AG08395 (cell line): Measurements from ENCODE around the gene TRIM9.

Experiments
- DNase-seq: peaks from one replicate; pipeline ENCODE4 v3.0.0; 2012; ENCODE audit warnings: mixed read lengths, low spot score

TRIM9 gene

DNA sequence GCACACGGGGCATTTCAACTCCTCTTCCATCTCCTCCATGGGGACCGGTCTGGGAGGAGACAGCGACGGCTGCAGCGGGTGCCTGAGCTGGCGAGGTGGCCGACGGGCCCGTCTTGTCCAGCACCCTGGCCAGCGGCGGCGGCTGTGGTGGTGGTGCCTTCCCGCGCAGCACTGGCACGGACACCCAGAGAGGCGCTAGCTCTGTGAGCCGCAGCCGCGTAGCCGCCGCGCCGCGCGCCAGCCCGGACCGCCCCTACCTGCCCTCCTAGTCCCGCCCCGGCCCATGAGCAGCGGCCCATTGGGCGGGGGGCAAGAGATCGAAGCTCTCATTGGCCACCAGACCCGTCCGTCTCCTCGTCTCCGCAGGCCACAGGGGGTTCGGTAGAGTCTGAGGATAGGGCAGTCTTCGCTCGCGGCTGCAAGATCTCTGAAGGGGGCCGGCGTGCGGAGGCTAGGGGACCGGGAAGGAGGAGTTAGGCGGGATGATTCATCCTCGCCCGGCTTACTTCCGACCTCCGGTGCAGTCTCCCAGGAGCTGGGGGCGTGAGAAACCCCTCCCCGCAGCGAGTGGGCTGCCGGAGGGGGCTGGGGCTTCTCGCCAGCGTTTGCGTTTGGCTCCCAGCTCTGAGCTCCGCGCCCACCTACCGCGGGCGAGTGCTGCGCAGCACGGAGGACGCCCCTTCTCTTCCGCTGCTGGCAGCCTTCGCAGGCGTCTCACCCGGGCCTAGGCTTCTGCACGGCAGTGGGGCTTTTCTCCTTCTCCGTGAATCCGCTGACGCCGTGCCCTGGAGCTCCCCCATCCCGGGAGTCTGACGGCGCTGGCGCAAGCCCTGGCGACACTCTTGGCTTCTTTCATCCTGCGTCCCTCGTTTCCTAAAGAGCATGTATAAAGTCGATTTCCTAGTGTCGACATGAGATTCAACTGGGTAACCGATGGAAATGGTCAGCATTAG lies at the start of gene TRIM9:
TSS of gene TRIM9 (minus strand) at position 205 of the 953 bp plus-strand sequence. CDS start at position 39, 166 bp downstream.
- peak; percentile 90 for DNase-seq

DNA sequence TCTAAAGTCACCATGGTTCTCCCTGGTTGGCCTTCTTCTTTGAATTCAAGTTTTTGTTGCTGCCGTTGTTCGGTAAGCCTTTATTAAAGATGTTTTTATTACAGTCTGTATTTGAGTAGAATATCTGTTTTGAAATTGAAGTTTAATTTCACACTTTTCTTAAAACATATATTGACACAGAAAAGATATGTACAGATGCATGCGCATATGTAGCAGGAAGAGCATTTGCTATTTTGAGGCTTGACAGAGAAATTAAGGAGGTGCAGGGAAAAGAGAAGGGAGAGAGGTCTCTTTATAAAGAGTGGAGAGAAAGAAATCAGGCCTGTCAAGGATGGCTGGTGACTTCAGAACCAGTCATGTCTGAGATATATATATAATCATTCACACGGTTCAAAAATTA lies 46.0 kb upstream of the TRIM9 start:
- DNase-seq = no peak

DNA sequence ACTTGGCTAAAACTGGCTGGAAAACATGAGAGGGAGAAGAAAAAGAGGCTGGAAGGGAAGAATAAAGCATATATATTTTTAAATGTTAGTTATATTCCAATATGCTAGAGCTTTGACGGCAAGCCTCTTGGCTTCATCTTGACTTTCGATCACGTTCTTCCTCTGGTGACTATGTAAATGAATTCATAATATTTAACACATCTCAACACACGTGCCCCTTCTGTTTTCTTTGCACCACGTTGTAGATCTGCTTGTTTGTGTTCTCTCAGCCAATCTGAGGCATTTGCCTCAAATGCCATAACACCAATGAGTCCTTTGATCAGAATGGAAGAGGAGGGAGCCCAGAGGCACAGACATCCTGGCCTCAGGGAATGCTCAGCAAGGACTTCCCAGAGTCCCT lies 45.4 kb upstream of the TRIM9 start:
- DNase-seq = no peak

DNA sequence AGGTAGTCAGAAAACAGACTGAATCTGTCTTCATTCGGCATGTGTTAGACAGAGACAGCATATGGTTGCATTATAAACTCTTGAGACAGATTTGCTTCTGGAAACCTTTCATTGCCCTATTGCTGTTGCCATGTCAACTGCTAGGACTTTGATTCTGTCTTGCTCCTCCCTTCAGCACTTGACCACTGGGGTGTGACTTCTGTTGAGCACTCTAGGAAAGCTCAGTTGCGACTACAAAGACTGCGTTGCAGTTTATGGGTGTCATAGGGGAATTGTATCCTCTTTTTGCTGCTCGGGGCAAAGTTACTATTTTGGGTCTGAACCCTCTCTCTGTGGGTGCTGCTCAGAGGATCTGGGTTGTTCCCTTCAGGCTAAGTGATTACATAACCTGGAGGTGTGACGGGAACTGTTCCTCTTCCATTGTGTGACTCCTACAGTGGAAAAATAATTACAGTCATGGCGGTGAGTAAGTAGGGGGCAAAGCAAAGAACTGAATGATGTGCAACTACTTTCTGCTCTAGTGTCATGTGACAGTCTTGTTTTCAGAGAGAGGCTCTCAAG lies 44.3 kb upstream of the TRIM9 start:
- no peak for DNase-seq

DNA sequence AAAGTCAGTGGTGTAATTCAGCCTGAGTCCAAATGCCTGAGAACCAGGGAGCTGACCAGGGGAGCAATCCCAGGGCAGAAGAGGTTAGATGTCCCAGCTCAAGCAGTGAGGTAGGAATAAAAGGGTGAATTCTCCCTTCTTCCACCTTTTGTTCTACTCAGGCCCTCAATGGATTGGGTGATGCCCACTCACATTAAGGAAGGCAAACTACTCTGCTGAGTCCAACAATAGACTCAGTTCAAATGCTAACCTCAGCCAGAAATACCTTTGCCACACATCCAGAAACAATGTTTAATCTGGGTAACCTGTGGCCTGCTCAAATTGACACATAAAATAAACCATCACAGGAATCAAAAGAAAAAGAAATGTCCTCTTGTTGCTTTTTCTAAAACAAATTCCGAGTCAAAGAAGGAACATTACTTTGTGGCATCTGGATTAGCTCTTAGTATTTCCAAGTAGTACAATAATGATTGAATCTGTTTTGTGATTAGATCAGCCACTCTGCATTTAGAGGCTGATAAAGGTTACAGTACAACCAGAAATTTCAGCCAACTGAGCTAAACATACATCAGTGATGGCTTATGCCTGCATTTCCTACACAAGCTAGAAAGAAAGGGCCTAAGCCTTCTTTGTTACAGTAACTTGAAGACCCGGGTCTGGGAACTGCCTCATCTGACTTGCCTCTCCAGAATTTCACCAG lies 43.6 kb upstream of the TRIM9 start:
- no peak for DNase-seq

DNA sequence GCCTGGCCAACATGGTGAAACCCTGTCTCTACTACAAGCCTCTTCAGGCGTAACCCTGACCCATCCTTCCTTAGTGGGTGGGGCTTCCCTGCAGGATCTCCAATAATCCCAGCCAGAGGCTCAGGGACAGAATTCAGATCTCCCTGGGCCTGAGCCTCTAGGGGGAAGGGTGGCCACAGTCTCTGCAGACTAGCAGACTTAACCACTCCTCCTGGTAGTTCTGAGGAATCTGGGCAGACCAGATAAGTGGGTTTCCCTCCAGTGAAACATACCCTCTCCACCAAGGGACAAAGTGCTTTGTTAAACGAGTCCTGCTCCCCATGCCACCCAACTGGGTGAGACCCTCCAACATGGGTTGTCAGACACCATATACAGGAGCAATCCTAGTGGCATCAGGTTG lies 36.6 kb upstream of the TRIM9 start:
- DNase-seq = no peak

DNA sequence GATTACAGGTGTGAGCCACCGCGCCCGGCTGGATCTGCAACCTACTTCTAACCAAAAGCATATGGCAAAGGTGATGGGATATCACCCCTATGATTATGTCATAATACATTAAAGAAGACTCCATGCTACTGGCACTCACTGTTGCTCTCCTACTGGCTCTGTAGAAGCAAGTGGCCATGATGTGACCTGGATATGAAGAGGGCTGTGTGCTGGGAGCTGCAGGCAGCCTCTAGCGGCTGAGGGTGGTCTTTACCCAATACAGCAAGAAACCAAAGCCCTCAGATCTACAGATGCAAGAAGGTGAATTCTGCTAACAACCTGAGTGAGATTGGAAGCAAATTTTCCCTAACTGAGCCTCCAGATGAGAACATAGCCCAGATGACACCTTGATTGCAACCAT lies 34.2 kb upstream of the TRIM9 start:
- no peak for DNase-seq

DNA sequence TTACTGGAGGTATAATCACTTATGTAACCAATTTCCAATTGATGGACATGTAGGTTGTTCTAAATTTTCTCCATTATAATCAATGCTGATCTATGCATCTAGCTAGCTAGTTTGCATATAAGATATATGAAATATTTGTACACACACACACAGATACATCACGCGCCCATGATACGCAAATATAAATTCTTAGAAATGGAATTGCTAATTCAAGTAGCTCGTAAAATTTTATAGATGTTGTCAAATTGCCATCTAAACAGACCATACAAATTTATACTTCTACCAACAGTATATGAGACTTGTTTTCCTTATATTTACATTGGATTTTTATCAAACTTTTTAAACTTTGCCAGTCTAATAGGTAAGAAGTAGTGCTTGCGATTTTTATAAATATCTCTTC lies 29.1 kb upstream of the TRIM9 start:
- no peak for DNase-seq

DNA sequence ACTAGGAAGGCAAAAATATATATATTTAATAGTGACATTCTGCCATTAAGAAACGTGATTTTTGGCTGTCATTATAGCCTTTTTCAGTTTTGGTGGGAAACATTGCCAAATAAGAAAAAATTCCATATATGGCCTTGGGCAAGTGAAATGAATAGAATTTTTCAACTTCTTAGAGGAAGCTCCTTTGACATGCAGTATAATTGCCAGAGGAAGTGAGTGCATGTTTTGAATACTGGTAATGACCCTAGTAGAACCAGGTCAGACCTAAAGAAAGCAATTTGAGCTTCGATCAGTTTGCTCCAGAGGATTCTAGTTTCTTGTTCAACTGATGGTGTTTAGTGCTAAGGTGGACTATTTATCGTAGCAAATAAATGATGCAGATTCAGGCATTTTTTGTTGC lies 26.2 kb upstream of the TRIM9 start:
- no peak for DNase-seq

DNA sequence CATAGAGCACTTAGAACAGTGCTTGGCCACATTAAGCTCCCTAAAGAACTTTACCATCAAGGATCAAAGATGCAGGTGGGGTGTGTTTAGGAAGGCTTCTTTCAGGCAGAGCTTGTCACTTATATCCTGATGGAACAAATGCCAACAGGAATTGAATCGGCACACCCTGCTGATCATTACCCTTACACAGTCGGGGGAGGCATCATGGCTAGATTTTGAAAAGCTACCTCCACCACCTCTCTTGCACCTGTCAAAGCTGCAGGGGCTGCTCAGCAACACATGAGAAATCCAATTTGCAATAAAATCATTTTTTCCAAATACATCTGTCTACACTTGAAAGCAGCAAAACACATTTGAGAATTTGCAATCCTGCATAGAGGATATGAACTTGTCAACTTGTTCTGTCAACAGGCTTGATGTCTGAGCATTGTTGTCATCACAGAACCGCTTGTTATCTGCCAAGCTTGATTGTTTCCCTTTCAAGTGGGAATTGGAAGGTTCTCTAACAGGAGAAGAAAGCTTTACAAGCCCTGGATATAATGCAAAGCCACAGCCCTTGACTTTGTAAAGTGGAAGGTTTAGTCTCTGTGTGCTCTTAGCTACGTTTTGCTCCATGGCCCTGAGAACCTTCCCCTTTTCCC lies 24.6 kb upstream of the TRIM9 start:
- no peak for DNase-seq

DNA sequence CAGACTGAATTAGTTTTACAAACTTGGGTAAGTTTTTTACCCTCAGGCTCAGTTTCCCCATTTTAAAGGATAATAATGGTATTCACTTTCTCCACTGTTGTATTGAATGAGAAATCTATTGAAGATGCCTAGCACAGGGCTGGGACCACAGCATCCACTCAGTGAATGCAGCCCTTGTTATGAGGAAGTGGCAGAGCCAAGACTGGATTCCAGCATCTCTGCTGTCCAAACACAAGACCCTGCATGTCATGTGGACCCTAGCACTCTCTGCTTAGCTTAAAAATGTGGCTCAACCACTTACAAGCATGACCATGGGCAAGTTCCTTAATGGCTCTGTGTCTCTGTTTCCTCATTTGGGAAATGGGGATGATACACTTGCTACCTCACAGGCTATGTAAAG lies 24.1 kb upstream of the TRIM9 start:
- DNase-seq = no peak

DNA sequence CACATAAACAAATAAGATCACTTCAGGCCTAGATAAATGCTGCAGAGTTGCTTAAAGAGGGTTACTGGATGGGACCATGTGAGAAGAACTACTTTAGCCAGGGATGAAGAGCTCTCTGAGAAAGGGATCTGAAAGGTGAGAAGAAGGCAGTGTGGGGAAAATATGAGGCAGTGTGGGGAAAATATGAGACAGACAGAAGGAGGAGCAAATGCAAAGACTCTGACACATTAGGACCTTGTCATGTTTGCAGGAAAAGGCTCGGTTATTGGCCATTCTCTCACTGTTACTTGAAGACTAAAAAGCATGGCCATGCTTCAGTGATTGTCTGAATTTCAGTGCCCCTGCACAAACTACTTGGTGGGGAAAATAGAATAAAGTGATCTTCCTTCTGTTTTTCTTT lies 22.7 kb upstream of the TRIM9 start:
- no peak for DNase-seq

DNA sequence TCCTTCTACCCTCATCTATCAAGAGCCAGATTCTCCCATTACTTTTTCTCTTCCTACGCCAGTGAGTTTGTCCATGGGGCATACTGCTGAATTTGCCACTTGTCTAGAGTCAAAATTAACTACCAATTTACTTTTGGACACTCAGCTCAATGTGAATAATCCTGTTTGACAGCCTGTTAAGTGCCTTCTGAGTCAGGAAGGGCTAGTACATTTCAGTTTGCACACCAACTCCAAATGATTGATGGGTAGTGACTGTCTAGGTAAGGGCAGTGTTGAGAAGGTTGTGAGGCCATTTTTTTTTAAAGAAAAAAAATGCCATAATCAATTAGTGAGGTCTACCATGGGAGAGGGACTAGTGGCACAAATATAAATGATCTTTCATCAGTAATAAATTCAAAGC lies 21.8 kb upstream of the TRIM9 start:
- DNase-seq = no peak

DNA sequence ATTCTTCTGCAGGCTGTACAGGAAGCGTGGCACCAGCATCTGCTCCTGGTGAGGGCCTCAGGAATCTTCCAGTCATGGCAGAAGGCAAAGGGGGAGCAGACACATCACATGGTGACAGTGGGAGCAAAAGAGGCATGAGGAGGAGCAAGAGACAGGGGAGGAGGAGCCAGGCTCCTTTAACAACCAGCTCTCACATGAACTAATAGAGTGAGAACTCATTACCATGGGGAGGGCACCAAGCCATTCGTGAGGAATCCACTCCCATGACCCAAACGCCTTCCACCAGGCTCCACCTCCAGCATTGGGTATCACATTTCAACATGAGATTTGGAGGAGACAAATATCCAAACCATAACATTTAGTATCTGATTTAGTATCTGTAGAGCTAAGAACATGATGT lies 14.7 kb upstream of the TRIM9 start:
- DNase-seq = no peak

DNA sequence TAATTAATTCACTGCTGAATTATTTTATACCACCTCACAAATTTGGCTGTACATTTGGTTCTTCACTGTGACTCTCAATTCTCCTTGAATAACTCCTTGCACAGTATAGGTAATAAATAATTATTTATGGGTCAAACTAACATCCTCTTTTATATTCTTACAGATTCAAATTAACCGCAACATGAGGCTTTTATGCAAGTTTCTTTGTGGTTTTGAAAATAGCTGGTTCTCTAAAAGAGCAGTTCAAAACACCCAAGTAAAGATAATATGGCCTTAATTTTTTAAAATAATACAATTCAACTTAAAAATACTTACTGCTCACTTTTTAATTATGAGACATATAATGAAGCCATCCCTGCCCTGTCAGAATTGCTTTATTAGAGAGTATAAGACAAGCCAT lies 12.9 kb upstream of the TRIM9 start:
- no peak for DNase-seq

DNA sequence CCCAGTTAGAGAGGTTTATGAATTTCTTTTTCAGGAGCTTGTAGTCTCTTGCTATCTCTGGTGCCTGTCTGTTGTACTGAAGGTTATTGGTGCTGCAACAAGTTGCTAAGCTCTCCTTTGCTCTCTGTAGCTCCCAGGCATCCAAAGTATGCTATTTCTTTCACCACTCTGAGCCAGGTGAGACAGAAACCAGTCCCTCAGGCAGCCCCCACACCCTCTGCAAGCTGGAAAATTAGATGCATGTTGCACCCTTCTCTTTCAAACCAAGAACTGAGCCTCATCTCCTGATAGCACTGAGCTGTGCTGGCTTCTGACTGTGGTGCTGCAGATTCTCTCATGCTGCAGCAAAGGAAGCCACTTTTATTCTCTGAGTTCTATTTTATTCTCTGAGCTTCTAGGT lies 9.6 kb upstream of the TRIM9 start:
- DNase-seq = no peak

DNA sequence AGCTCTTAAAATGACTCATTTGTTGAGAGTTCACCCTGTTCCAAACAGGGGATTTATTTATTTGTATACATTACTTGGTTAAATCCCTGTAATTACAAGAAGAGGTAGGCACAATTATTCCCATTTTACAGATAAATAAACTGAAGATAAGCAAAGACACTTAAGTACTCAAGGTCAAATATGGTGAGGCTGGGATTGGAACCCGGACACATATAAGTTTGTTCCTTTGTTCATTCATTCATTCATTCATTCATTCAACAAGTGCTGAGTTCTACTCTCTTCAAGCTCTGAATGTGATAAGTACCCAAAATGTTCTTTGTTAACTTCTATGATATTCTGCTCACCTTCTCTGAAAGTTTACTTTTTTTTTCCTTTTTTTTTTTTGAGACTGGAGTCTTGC lies 2.4 kb upstream of the TRIM9 start:
- no peak for DNase-seq

DNA sequence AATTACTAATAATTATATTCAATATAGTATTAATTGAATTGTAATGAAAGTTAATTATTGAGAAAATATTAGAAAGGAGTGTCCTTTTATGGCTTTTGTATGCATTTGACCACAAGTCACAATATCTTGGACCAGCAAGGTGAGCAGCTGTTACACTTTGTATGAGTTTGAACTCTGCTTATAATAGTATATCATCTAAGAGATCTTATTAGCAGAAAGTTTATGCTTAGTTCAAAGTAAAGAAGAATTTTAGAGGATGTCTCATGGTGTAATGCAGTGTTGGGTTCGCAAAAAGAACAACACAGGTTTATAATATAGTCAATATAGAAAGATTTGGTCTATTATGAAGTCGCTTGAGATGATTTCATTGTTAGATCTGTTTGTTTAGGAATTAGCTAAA lies 2.0 kb upstream of the TRIM9 start:
- no peak for DNase-seq

DNA sequence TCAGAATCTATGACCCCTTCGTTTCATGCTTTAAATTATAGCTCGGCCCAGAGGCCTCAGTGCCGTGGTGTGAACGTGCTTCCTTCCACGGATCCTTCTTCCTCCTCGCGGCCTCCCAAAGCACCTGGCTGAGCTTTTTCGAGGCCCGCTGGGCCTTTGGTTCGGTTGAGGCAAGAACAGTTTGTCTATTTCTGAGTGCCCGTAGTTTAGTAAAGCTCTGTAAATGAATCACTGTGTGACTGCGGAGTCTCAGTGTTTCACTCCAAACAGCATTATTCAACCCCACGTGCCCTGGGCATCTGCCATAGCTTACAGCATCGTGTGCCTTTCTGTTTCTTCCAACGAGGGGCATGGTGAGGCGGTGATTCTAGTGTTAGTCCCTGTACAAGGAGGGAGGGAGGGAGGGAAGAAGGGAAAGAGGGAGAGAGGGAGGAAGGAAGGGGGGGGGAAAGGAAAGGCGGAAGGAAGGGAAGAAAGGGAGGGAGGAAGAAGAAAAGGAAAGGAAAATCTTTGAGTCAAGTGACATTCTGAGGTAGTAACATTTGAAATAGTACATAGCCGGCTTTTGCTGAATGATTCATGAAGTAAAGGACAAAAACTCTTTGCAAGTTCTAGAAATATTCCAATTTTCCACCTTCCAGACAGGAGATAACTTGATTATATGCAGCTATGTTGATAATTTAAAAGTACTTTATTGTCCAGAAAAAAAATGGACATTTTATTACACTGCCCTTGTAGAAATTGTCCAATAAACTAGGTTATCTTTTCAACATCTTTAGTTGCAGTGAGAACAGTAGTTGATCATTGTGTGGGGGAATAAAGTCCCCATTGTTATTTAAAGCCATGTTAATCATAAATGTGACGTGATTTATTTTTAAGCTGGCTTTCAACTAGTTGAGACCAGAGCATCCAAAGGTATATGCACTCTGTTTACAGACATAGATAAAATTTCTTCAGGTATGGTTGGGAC lies 1.2 kb upstream of the TRIM9 start:
- DNase-seq = peak; percentile 38

DNA sequence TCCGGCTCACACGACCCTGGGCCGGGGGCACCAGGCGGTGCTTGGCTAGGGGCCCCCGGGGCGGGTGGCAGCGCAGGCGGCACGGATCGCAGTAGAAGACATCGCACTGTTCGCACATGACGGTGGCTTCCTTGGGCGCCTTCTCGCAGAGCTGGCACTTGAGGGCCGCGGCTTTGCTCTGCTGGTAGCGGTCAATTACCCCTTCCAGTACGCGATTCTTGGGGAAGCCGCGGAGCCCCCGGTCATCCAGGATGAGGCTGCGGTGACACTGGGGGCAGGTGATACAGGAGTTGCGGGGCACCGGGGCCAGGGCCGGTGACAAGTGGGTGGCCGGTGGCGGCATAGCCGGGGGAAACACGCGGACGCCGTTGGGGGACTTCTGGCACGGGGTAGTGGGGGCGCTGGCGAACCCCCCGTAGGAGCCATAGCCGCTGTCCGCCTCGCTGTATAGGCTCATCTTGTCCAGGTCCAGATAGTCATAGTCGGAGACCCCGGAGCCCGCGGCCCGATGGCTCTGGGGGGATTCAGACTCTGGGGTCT lies 553 bp downstream of the TRIM9 start:
- no peak for DNase-seq
